Measurements from ENCODE around the gene BCO2.

The BCO2 gene

GRCh38 chr11:112253605-112254242 lies 78.4 kb downstream of the BCO2 start:
- no peak for DNase-seq

GRCh38 chr11:112255067-112255720 lies 79.9 kb downstream of the BCO2 start:
- no peak for DNase-seq

GRCh38 chr11:112260490-112260889 lies 85.2 kb downstream of the BCO2 start, which contains the start of gene PLET1:
TSS of gene PLET1 (minus strand) at chr11:112260860. CDS start at chr11:112260589, 271 bp downstream.
- DNase-seq: no peak

GRCh38 chr11:112265659-112266409 lies 90.5 kb downstream of the BCO2 start:
- DNase-seq: no peak

- DNase-seq: no peak
Measured at GRCh38 chr11:112266410-112266778, 91.1 kb downstream of the BCO2 start.

GRCh38 chr11:112267188-112267591 lies 91.9 kb downstream of the BCO2 start:
- no peak for DNase-seq

GRCh38 chr11:112268406-112268805 lies 93.1 kb downstream of the BCO2 start:
- DNase-seq: no peak
